GM18519 (cell line): ENCODE data around the gene TOM1.
"Not testable (repeated sequence)": the region's sequence is repeated elsewhere in the genome, so short reads cannot be mapped to it uniquely, and the experiment has no call there.

Source experiments
- ATAC-seq: cut with Tn5 transposase; IDR thresholded peaks from one replicate; pipeline ENCODE4 v1.9.1; 2021; ENCODE audit warnings: mild to moderate bottlenecking, moderate library complexity; ENCODE audit not compliant: unreplicated experiment, low FRiP score

Gene TOM1

DNA sequence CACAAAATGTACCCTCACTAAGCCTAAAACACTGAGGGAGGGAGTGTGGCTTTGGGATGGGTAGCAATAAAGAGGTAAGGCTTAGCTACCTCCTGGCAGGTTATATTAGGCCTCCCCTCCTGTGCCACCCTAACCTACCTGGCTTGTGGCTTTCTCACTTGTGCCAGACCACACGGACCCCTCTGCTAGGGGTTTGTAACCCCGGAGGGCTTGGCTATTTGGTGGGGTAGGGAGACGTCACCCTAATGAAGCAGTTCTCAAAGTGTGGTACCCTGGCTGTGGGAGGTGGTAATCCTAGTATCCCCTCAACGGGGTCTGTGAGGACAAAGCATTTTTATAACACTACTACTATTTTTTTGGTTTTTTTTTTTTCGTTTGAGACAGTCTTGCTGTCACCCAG, 91.2 kb downstream of the TOM1 start:
- ATAC-seq, result no peak

DNA sequence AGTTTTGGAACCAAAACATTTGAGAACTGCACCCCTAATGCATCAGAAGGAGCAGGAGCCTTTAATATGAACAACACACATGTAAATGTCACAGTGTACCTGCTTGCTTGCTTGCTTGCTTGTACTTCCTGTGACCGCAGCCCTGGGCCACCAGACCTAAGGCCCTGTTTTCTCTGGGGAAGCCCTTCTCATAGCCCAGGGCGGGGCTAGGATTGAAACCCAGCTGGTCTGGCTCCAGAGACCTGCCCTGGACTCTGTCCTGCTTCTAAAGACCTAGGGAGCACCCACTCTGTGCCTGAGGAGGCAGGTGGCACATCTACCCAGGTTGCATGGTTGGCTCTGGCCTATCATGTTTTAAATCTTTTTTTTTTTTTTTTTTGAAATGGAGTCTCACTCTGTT, 92.7 kb downstream of the TOM1 start:
- no peak for ATAC-seq

DNA sequence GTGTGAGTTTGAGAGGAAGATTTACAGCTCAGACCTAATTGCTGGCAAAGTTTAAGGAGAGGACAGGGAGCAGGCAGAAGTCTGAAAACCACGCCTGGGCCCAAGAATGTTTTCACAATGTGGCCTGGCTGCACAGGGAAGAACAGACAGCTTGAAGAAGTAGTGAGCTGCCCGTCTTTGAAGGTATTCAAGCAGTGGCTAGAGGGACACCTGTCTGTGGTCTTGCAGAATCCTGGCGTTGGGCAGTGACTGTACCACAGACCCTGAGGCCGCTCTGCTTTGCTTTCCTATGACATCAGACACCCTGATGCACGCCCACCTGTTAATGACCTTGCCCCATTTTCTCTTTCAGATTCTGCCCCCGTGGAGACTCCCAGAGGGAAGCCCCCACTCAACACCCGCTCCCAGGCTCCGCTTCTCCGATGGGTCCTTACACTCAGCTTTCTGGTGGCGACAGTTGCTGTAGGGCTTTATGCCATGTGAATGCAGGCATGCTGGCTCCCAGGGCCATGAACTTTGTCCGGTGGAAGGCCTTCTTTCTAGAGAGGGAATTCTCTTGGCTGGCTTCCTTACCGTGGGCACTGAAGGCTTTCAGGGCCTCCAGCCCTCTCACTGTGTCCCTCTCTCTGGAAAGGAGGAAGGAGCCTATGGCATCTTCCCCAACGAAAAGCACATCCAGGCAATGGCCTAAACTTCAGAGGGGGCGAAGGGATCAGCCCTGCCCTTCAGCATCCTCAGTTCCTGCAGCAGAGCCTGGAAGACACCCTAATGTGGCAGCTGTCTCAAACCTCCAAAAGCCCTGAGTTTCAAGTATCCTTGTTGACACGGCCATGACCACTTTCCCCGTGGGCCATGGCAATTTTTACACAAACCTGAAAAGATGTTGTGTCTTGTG, 93.7 kb downstream of the TOM1 start:
- ATAC-seq, result no peak

DNA sequence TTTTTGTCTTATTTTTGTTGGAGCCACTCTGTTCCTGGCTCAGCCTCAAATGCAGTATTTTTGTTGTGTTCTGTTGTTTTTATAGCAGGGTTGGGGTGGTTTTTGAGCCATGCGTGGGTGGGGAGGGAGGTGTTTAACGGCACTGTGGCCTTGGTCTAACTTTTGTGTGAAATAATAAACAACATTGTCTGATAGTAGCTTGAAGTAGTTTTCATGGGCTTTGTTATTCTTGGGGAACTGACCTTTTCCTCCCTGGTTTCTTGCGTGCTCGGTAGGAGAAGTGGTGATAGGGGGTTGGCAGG, 94.3 kb downstream of the TOM1 start:
- ATAC-seq, result no peak

DNA sequence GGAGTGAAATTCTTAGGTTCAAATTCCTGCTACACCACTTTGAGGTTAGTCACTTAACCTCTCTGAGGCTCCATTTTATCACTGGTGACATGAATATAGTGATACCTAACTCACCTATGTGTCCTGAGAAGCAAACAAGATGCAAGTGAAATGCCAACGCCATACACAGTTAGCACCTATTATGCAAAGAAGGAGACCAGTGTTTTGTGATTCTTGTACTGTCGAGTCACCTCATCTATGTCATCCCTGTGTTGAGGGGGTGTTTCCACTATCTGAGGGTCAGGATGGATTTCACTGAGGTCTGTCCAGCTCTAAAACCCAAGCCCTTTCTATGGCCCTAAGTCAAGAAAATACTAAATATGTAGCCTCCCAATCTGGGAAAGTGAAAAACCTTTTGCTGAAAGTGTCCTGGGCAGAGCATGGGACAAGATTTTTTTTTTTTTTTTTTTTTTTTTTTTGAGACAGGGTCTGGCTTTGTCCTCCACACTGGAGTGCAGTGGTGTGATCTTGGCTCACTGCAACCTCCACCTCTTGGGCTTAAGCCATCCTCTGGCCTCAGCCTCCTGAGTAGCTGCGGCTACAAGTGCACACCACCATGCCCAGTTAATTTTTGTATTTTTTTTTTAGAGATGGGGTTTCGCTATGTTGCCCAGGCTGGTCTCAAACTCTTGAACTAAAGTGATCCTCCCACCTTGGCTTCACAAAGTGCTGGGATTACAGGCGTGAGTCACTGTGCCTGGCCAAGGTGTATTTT, 95.3 kb downstream of the TOM1 start:
- no peak for ATAC-seq

DNA sequence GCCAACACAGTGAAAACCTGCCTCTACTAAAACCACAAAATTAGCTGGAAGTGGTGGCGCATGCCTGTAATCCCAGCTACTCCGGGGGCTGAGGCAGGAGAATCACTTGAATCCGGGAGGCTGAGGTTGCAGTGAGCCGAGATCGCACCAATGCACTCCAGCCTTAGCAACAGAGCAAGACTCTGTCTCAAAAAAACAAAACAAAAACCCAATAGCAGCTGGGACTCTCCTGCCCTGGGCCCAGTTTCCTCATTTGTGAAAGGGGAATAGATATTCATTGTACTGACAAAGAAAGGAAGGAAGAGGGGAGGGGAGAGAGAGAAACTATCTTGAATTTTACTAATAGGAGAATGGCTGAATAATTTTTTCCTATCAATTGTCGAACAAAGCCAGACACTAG, 96.9 kb downstream of the TOM1 start:
- not testable (repeated sequence) for ATAC-seq

DNA sequence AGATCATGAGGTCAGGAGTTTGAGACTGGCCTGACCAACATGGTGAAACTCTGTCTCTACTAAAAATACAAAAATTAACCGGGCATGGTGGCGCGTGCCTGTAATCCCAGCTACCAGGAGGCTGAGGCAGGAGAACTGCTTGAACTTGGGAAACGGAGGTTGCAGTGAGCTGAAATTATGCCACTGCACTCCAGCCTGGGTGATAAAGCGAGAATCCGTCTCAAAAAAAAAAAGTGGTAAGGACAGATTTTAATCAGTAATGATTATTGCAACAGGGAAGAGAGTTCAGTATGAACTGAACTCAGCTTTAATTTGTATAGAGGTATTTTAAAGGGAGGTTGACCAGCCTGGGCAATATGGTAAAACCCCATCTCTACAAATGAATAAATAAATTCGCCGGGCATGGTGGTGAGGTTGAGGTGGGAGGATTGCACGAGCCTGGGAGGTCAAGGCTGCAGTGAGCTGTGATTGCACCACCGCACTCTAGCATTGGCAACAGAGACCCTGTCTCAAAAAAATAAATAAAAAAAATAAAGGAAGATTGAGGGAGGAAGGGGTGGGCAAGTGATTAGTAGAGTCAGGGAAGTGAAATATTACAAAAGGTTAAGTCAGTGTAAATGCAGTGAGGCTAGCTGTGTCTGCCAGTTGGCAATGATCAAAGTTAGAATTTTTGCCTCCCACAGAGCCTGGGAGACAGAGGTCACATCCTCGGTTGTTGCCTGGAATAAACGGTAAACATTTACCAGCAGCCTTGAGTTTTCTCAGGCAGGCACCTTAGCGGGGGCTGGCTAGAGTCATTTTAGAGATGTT, 97.6 kb downstream of the TOM1 start:
- no peak for ATAC-seq
